Activated CD4-positive, CD25-positive, alpha-beta regulatory T cell treated with anti-CD3 and anti-CD28 coated beads, Interleukin-2, amount 50 U/mL, for 24 hours (primary cell): ENCODE data around the gene FSIP2.

Source experiments
- ATAC-seq, 2 donors: fragments of 150-1000 bp; cut with Tn5 transposase; one replicate each; pipeline ENCODE4 v1.10.0; 2021; ENCODE audit warnings: mild to moderate bottlenecking in 1 of 2, moderate library complexity in 1 of 2

Gene FSIP2

DNA sequence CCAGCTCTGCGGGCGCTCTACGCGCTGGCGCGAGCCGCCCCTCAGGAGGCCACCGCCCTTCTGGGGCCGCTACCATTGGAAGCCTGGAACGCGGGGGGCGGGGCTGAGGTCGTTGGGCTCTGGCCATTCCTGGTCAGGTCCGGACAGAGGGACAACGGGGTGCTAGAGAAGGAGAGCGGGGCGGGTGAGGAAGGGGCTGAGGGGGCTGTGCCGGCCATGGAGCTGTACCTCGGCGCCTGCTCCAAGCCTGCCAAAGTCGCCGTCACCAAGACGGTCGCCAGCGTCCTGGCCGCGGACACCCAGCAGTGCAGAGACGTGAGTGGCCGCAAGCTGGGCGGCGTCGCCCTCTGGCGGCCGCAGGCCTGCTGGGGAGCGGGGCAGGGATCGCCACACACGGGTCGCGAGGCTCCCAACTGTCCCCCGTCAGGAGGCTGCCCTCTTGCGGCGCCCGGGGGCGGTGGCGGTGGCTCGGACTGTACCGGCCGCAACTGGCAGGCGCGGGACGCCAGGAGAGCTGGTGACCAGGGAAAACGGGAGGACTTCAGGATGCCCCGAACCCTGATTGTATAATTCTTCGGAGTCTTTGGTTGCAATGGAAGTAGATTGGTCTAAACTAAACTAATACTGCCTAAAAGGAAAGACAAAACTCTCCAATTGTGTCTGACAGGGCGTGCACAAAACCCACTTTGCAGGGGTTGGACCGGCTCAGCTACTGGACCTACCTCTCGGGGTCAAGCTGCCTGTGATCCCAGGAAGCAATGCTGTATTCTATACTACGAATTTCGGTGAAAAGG lies at the start of gene FSIP2:
Gene FSIP2, plus strand, starts transcription at position 126 of the 794 bp plus-strand sequence. Its CDS starts 91 bp downstream, at position 217.
- peak in 1 of 2 donors; percentile 27 for ATAC-seq

DNA sequence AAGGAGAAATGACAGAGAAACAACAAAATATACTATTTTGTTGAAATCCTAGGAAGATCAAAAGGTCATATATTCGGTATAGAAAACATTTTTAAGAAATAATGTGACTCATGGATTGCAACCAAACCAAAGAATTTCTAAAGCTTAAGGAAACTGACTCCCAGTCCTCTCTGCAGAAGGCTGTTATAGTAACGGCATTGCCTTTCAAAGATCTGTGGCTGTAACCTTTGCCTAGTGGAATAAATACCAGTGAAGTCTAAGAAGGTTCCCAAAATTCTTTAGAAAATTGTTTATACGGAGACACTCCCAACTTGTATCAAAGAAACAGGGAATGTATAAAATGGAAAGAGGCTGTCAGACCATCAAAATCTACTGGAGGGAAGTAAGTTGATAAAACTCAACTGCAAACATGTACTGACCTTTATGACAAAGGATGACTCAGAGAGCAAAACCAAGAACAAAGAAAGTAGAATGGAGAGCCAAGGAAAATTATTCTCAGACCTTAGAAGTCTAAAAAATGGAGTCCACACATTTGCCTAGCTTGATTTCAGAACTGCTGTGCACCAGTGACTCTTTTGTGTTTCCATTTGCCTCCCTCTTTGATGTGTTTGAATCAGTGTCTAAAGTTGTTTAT lies 48.6 kb upstream of the FSIP2 start:
- no peak for ATAC-seq

GRCh38 chr2:185695711-185696235 lies 42.8 kb upstream of the FSIP2 start:
- ATAC-seq, result no peak

DNA sequence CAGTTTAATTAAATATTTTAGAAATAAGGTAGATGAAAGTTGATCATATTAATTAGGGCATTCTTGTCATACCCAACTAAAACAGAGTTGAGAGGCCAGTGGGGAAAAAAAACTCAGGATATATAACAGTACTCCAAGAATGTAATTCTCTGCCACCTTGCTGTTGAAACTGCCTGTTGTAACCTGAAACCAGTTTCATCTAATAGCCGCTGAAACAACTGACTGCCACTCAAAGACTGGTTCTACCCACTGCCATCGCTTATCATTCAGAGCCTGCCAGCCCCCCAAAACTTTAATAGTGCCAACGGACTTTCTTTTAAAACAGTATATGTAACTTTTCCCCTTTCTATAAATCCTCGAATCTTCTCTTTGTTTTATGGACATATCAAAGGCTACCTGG lies 37.7 kb upstream of the FSIP2 start:
- ATAC-seq, result no peak

DNA sequence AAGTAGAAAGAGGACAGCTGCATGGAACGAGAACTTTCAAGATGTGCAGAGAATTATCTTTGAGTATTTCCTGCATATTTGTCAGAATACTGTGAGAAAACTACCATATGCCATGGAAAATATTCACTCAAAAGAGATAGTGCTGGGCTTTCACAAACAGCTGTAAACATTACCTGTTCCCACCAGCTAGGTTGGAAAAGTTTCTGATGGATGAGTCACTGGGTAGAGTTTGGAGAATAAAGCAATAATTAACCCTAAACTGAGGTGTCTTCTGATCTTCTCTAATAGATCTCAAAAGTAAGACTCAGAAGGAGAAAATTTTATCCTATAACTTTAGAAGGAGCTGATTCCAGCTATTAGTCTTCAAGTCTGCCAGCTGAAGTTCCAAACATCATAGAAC lies 3.9 kb upstream of the FSIP2 start:
- ATAC-seq, result no peak

- ATAC-seq, result no peak
Measured at GRCh38 chr2:185736210-185736609, 2.4 kb upstream of the FSIP2 start.

DNA sequence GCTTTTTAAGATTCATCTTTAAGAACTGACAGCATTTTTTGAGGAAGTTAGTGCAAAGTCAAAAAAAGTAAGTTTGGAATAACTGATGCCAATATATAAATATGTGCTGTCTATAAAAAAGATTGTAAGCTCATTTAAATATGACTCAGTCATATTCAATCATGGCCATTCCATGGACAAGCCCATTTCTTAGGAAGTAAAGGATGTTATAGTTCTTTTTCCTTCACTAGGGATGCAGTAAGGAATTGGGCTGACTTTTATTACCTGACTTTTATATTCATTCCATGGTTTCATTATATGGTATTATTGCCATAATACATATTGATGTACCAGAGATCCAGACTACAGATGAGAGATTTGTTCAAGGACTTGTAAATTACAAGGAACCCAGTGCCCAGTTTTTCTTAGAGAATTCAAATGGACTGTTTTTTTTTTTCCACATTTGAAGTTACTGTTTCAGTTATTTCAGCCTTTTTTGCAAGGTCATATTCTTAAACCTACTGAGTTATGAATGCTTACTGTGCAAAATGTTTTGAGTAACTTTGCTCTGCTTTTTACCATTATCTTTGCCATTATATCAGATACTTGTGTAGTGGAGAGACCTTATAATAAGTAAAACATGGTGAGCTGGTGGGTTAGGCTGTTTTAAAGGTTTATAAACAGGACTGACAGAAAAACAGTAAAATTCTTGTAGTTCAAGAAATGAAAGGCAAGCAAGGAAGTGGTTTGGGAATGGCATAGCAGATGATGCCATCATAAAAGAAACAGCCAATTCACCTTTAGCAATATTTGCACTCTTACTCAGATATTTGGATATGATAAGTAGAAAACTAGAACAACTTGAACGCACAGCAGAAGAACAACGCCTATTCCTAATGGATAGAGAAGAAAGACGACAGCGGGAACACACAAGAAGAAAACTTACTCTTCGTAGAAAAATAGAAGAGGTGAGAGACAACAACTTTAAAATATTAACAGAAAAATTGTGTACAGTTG lies 7.6 kb downstream of the FSIP2 start:
- ATAC-seq, result no peak

- ATAC-seq, result no peak
Measured at GRCh38 chr2:185757356-185757755, 18.8 kb downstream of the FSIP2 start.

- ATAC-seq, result no peak
Measured at GRCh38 chr2:185771396-185771795, 32.8 kb downstream of the FSIP2 start.

DNA sequence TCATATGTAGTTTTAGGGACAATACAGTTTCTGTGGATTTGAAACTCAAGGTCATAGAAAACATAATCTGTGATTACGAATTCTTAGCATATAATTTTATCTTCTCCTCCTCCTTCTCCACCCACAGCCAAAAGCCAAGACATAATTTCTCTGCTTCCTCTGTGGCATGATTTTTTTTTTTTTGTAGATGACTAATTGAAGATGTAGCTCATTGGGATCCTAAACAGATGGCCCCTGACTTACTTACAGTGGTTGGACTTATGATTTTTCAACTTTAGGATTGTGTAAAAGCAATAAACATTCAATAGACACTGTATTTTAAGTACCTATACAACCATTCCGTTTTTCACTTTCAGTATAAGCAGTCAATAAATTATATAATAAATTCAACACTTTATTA lies 42.3 kb downstream of the FSIP2 start:
- no peak for ATAC-seq

DNA sequence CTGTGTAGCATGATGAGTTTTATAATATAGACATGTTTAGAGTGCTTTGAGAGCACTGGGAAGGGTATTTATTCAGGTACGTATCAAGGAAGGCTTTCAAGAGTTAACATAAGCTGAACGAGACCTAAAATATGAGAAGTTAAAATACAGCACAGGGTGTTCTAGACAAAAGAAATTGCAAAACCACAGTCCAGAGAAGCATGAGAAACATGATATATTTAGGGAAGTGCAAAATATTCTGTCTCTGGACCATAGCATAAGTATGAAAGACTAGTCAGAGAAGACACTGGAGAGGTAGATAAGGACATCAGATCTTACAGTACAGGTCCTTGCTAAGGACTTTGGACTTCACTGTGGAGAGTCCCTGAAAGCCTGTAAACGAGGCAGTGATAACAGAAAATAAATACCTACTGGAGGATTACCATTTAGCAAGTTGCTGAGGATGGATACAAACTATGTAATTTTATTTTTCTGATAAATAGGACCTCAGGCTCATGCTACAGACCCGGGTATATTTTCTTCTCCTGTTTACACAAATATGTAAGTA lies 43.7 kb downstream of the FSIP2 start:
- no peak for ATAC-seq

- no peak for ATAC-seq
Measured at GRCh38 chr2:185785156-185785555, 46.6 kb downstream of the FSIP2 start.

- ATAC-seq, result no peak
Measured at GRCh38 chr2:185785851-185786473, 47.4 kb downstream of the FSIP2 start.

- no peak for ATAC-seq
Measured at GRCh38 chr2:185787227-185788145, 48.9 kb downstream of the FSIP2 start.

- no peak for ATAC-seq
Measured at GRCh38 chr2:185790361-185790760, 51.8 kb downstream of the FSIP2 start.

GRCh38 chr2:185793532-185794345 lies 55.1 kb downstream of the FSIP2 start:
- ATAC-seq, result no peak

DNA sequence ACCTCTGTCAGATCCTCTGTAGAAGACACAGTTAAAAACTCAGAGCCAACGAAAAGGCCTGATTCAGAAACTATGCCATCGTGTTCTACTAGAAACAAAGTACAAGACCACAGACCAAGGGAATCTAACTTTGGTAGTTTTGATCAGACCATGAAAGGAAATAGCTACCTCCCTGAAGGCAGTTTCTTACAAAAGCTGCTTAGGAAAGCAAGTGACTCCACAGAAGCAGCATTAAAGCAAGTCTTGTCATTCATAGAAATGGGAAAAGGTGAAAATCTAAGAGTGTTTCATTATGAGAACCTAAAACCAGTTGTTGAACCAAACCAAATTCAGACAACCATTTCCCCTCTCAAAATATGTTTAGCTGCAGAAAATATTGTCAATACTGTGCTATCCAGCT lies 58.2 kb downstream of the FSIP2 start:
- ATAC-seq, result no peak

GRCh38 chr2:185802926-185803325 lies 64.3 kb downstream of the FSIP2 start:
- no peak for ATAC-seq

DNA sequence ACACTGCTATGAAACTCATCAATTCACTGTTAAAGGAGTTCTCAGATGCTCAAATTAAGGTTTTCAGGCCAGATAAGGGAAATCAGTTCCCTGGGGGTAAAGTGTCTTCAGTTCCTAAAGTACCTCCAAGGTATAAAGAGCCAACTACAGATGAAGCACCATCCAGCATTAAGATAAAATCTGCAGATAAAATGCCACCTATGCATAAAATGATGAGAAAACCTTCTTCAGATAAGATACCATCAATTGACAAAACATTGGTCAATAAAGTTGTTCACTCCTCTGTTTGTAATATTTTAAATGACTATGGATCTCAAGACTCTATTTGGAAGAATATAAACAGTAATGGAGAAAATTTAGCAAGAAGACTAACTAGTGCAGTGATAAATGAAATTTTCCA lies 68.2 kb downstream of the FSIP2 start:
- ATAC-seq, result no peak

DNA sequence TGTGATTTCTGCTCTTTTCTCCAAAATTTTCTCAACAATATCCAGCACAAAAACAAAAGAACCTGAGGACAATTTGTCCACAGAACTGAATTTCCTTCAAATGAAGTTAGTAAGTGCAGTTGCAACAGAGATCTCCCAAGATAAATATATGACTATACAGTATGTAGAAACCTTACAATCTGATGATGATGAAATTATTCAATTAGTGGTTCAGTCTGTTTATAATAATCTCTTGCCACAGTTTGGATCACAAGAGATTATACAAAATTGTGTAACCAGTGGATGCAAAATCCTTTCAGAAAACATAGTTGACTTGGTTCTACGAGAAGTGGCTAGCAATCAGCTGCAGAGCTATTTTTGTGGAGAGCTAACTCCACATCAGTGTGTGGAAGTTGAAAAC lies 68.7 kb downstream of the FSIP2 start:
- ATAC-seq, result no peak
